IPS-20b (cell line): Measurements from ENCODE around the gene WWTR1.

Experiments
- H3K27ac ChIP-seq: one replicate; pipeline ENCODE4 v1.5.1; 2013; ENCODE audit warnings: low read length
- H3K27me3 ChIP-seq: 2 replicates; pipeline ENCODE4 v1.6.1; 2013; ENCODE audit warnings: mild to moderate bottlenecking, low read length, inconsistent platforms; ENCODE audit not compliant: insufficient read depth
- H3K36me3 ChIP-seq: 2 replicates; pipeline ENCODE4 v1.6.1; 2013; ENCODE audit warnings: low read depth, mild to moderate bottlenecking, inconsistent platforms, low read length, moderate library complexity; ENCODE audit not compliant: insufficient read depth
- H3K4me1 ChIP-seq: 2 replicates; pipeline ENCODE4 v1.6.1; 2013; ENCODE audit warnings: mild to moderate bottlenecking, control low read depth, inconsistent platforms, low read length, moderate library complexity; ENCODE audit not compliant: insufficient read depth
- H3K4me3 ChIP-seq: 2 replicates; pipeline ENCODE4 v1.5.1; 2013; ENCODE audit warnings: mild to moderate bottlenecking, low read length, inconsistent platforms
- H3K9ac ChIP-seq: 2 replicates; pipeline ENCODE4 v1.6.1; 2013; ENCODE audit warnings: low read depth, mild to moderate bottlenecking, inconsistent platforms, low read length, moderate library complexity
- H3K9me3 ChIP-seq: 2 replicates; pipeline ENCODE4 v1.6.1; 2013; ENCODE audit warnings: mild to moderate bottlenecking, low read depth, low read length, inconsistent platforms; ENCODE audit not compliant: insufficient read depth

WWTR1 gene

DNA sequence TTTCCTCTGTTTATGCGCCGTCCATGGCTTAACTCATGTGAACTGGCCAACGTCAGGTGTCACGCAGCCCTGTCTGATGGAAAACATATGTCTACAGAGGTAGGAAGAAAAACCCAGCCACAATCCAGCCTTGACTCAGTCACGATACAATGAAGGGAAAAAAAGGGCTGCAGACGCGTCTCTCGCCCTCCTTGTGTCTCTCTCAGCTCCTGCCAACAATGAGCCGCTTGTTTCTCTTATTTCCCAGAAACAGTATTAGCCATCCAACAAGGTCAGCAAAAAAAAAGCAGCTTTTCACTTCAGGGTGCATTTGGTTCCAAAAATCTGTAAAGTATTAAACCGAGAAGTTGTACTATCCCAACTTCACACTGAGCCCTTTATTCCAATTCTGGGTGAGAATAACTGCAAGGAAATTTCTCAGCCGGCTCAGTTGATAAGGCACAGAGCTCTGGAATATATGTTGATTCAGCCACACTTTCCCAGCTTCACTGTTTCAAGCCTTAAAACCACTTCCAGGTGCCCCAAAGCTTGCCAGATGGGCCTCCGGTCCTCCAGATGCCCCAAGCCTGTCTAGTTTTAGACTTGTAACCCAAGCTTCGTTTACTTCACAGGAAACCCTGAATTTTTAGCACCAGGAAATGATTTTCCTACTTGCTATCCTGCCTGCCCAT lies 103.9 kb downstream of the WWTR1 start:
- no peaks in the 10 kb centered on the region for H3K27me3 ChIP-seq
- no peak overlapping the region for H3K27ac ChIP-seq
- H3K9me3 ChIP-seq: no peaks in the 10 kb centered on the region
- no peak overlapping the region for H3K9ac ChIP-seq
- no peak overlapping the region for H3K4me3 ChIP-seq
- peaks cover 8% of the 10 kb centered on the region; the same call in 1 of the 2 replicates for H3K4me1 ChIP-seq
- no peaks in the 10 kb centered on the region for H3K36me3 ChIP-seq

GRCh38 chr3:149552700-149553099 lies 105.1 kb downstream of the WWTR1 start:
- Histone ChIP-seq H3K27ac (no peak overlapping the region), H3K4me1 (peaks cover 13% of the 10 kb centered on the region), H3K9me3 (no peaks in the 10 kb centered on the region), H3K4me3 (no peak overlapping the region), H3K36me3 (no peaks in the 10 kb centered on the region), H3K9ac (no peak overlapping the region), H3K27me3 (no peaks in the 10 kb centered on the region)

GRCh38 chr3:149551500-149551899 lies 106.3 kb downstream of the WWTR1 start:
- Histone ChIP-seq H3K9ac (no peak overlapping the region), H3K27me3 (no peaks in the 10 kb centered on the region), H3K4me3 (no peak overlapping the region), H3K4me1 (peaks cover 13% of the 10 kb centered on the region), H3K27ac (no peak overlapping the region), H3K36me3 (no peaks in the 10 kb centered on the region), H3K9me3 (no peaks in the 10 kb centered on the region)

DNA sequence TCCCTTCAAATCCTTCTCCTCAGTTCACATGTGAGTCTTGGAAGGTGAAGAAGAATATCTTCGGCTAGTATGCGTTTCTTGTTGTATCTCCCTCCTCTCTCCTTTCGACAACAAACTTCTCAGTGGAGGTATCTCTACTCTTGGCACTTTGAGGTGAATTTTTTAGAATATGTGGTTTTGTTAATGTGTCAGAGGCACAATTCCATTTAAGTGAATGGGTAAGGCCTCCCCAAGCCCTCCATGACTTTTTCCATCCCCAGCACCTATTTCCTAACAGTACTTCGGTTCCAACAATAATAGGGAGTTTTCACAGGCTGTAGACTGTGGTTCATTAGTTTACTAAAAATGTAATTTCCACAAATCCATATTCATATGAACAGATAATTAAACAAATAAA lies 109.2 kb downstream of the WWTR1 start:
- Histone ChIP-seq H3K36me3 (no peaks in the 10 kb centered on the region), H3K4me3 (no peak overlapping the region), H3K4me1 (peaks cover 9% of the 10 kb centered on the region), H3K27me3 (no peaks in the 10 kb centered on the region), H3K9me3 (no peaks in the 10 kb centered on the region), H3K9ac (no peak overlapping the region), H3K27ac (no peak overlapping the region)

DNA sequence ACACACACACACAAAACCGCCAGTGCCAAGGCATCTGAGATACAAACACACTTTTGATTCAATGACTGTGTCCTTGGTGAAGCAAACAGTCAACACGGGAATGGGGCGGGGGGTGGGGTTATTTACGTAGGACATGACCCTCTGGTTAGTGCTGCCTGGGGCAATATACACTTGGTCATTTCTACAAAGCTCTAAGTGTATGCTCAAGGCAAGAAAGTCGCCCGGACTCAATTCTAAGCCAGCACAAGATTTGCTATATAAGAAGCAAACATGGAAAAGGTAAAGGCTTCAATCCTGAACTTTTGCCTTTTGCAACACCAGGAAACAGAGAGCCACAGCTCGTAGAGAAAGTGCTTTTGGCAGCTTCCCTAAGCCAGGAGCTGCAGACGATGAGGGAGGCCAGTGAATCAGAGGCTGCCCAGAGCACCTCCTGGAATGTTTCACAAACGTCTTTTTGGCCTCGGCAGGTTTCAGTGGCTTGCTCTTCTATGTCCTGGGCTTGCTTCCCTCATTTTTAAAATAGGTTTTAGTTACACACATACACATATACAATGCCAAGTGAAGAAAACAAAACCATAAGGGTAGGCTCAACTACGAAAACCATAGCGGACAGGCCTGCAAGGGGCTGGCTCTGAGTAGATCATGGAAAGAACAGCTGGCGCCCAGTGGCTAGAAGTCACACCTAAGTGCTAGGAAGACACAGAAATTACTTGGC lies 109.7 kb downstream of the WWTR1 start:
- Histone ChIP-seq H3K4me3 (no peak overlapping the region), H3K9ac (no peak overlapping the region), H3K9me3 (no peaks in the 10 kb centered on the region), H3K27me3 (no peaks in the 10 kb centered on the region), H3K4me1 (peaks cover 9% of the 10 kb centered on the region), H3K27ac (no peak overlapping the region), H3K36me3 (no peaks in the 10 kb centered on the region)

DNA sequence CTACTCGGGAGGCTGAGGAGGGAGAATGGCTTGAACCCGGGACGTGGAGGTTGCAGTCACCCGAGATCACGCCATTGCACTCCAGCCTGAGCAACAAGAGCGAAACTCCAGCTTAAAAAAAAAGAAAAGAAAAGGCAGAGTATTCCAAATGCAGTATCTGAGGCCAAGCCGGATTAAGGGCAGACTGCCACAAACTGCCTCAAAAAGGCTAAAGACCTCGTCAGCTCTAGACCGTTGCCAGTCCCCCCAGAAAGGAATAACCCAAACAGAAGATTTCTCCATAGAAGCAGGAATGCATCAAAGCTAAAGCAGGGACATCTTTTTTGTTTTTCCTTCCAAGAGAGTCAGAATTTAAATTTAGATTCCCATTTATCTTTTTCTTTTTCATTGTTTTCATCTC lies 110.4 kb downstream of the WWTR1 start:
- H3K4me1 ChIP-seq: peaks cover 11% of the 10 kb centered on the region
- no peak overlapping the region for H3K9ac ChIP-seq
- H3K27me3 ChIP-seq: no peaks in the 10 kb centered on the region
- H3K9me3 ChIP-seq: no peaks in the 10 kb centered on the region
- no peak overlapping the region for H3K27ac ChIP-seq
- no peak overlapping the region for H3K4me3 ChIP-seq
- H3K36me3 ChIP-seq: no peaks in the 10 kb centered on the region; the same call in 1 of the 2 replicates

GRCh38 chr3:149545049-149545448 lies 112.8 kb downstream of the WWTR1 start:
- H3K4me1 ChIP-seq: peaks cover 7% of the 10 kb centered on the region; the same call in 1 of the 2 replicates
- H3K9ac ChIP-seq: no peak overlapping the region

GRCh38 chr3:149542375-149543312 lies 115.2 kb downstream of the WWTR1 start:
- H3K9ac ChIP-seq: no peak overlapping the region
- no peak overlapping the region for H3K4me3 ChIP-seq
- no peaks in the 10 kb centered on the region for H3K9me3 ChIP-seq
- no peak overlapping the region for H3K27ac ChIP-seq
- no peaks in the 10 kb centered on the region for H3K27me3 ChIP-seq
- H3K4me1 ChIP-seq: peaks cover 3% of the 10 kb centered on the region; the same call in 1 of the 2 replicates
- H3K36me3 ChIP-seq: peaks cover 11% of the 10 kb centered on the region; the same call in 1 of the 2 replicates

More at GRCh38 chr3:149545049-149545448, 112.8 kb downstream of the WWTR1 start:
- Histone ChIP-seq H3K27me3 (no peaks in the 10 kb centered on the region), H3K36me3 (peaks cover 11% of the 10 kb centered on the region; the same call in 1 of the 2 replicates), H3K9me3 (no peaks in the 10 kb centered on the region), H3K27ac (no peak overlapping the region), H3K4me3 (no peak overlapping the region)

GRCh38 chr3:149541091-149541491 lies 116.7 kb downstream of the WWTR1 start:
- Histone ChIP-seq H3K9ac (no peak overlapping the region), H3K27me3 (no peaks in the 10 kb centered on the region), H3K4me1 (peaks cover 15% of the 10 kb centered on the region), H3K9me3 (no peaks in the 10 kb centered on the region), H3K36me3 (peaks cover 11% of the 10 kb centered on the region; the same call in 1 of the 2 replicates), H3K4me3 (no peak overlapping the region), H3K27ac (no peak overlapping the region)

DNA sequence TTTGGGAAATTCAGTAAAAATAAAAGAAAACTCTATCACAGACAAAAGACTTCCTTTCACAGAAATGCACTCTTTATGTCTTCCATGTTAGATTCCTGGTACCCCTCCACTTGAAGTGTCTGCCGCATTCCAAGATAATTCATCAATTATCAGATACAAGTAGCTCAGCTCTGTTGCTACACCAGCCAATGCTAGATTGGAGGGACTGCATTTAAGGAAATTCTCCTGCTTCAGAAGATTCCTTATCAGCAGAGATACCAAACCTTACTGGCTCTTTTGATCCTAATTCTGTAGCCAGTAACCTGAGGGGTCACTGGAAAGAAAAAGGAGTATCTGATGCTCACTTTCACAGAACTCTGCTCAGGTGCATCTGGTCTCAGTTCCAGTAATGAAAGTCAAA lies 119.5 kb downstream of the WWTR1 start:
- Histone ChIP-seq H3K4me3 (no peak overlapping the region), H3K36me3 (peaks cover 11% of the 10 kb centered on the region; the same call in 1 of the 2 replicates), H3K27ac (no peak overlapping the region), H3K4me1 (peaks cover 24% of the 10 kb centered on the region), H3K9me3 (no peaks in the 10 kb centered on the region), H3K27me3 (no peaks in the 10 kb centered on the region), H3K9ac (no peak overlapping the region)

DNA sequence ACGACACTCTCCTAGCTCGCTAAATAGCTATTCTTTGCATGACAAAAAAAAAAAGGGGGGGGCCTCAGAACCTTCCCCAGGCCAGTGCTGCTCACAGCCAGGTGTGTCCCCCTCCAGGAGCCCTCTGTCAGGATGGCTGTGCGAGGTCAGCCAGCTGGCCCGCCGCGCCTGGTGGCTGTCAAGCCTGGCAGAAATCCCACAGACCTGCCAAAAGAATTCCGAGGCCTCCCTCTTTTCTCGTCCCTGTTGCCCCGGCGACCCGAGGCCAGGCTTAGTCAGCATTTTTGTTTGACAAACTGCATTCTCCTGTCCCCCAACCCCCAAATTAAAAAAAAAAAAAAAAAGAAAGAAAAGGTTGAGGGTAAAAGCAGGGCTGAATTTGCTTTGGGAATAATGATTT lies 121.4 kb downstream of the WWTR1 start:
- no peaks in the 10 kb centered on the region for H3K27me3 ChIP-seq
- H3K36me3 ChIP-seq: 0 out of 2 replicates have a peak, but pooled peaks cover 3% of the 10 kb centered on the region
- no peak overlapping the region; the same call in 1 of the 2 replicates for H3K4me3 ChIP-seq
- no peak overlapping the region for H3K9ac ChIP-seq
- H3K4me1 ChIP-seq: peaks cover 21% of the 10 kb centered on the region
- H3K27ac ChIP-seq: no peak overlapping the region
- H3K9me3 ChIP-seq: no peaks in the 10 kb centered on the region
